HepG2 (cell line): ENCODE data around the gene FAM162A. TPM values are rescaled to one million over a fixed set of nuclear protein-coding genes. Genes with fewer than 3 reads are reported as not detected.

Experiments
- ARNT2 ChIP-seq: sonication (generic); formaldehyde crosslinking; IDR thresholded peaks from 2 replicates; pipeline ENCODE4 v1.8.0; 2022; ENCODE audit warnings: mild to moderate bottlenecking, low read depth, missing genetic modification reagents, moderate library complexity
- CC2D1A ChIP-seq: sonication (generic); formaldehyde crosslinking; IDR thresholded peaks from 2 replicates; pipeline ENCODE4 v1.8.1; 2023; ENCODE audit warnings: mild to moderate bottlenecking, missing genetic modification reagents
- ELF3 ChIP-seq: IDR thresholded peaks from 2 replicates; pipeline ENCODE4 v1.6.1; 2016; ENCODE audit warnings: missing genetic modification reagents, missing compliant biosample characterization
- GMEB1 ChIP-seq: sonication (generic); formaldehyde crosslinking; IDR thresholded peaks from 2 replicates; pipeline ENCODE4 v1.5.1; 2020; ENCODE audit warnings: missing genetic modification reagents, mild to moderate bottlenecking, borderline replicate concordance
- GPBP1L1 ChIP-seq: sonication (generic); formaldehyde crosslinking; IDR thresholded peaks from 2 replicates; pipeline ENCODE4 v1.5.0; 2020; ENCODE audit warnings: mild to moderate bottlenecking, missing genetic modification reagents
- MAFK ChIP-seq, 2 experiments: IDR thresholded peaks in 1 of 2; conservative IDR thresholded peaks in 1 of 2; 2 replicates each; pipeline ENCODE4 v1.6.1; 2011; ENCODE audit warnings: improper control_type of control experiment in 2 of 2, low read length in 2 of 2
- MZF1 ChIP-seq: sonication (generic); formaldehyde crosslinking; IDR thresholded peaks from 2 replicates; pipeline ENCODE4 v1.8.1; 2023; ENCODE audit warnings: mild to moderate bottlenecking, missing genetic modification reagents, borderline replicate concordance
- PRDM15 ChIP-seq: sonication (generic); formaldehyde crosslinking; IDR thresholded peaks from 2 replicates; pipeline ENCODE4 v1.4.0; 2020; ENCODE audit warnings: missing genetic modification reagents
- RFX5 ChIP-seq: IDR thresholded peaks from 2 replicates; pipeline ENCODE4 v1.6.1; 2011; ENCODE audit warnings: low read depth, low read length, improper control_type of control experiment
- RFXAP ChIP-seq: sonication (generic); formaldehyde crosslinking; IDR thresholded peaks from 2 replicates; pipeline ENCODE4 v1.4.0; 2020; ENCODE audit warnings: missing genetic modification reagents, borderline replicate concordance
- SALL1 ChIP-seq: sonication (generic); formaldehyde crosslinking; IDR thresholded peaks from 2 replicates; pipeline ENCODE4 v1.8.0; 2022; ENCODE audit warnings: mild to moderate bottlenecking, missing genetic modification reagents
- SUZ12 ChIP-seq: fragments of 150-350 bp; IDR thresholded peaks from 2 replicates; pipeline ENCODE4 v1.6.1; 2014; ENCODE audit warnings: low read depth, low read length
- ZIK1 ChIP-seq: sonication (generic); formaldehyde crosslinking; IDR thresholded peaks from 2 replicates; pipeline ENCODE4 v1.5.0; 2020; ENCODE audit warnings: mild to moderate bottlenecking, low read depth, missing genetic modification reagents, borderline replicate concordance
- ZMAT3 ChIP-seq: sonication (generic); formaldehyde crosslinking; conservative IDR thresholded peaks from 2 replicates; pipeline ENCODE4 v1.7.0; 2021; ENCODE audit warnings: missing genetic modification reagents
- ZNF615 ChIP-seq: sonication (generic); formaldehyde crosslinking; IDR thresholded peaks from 2 replicates; pipeline ENCODE4 v1.5.0; 2020; ENCODE audit warnings: mild to moderate bottlenecking, missing genetic modification reagents, borderline replicate concordance
- ZNF639 ChIP-seq: conservative IDR thresholded peaks from 2 replicates; pipeline ENCODE4 v1.6.1; 2018; ENCODE audit warnings: missing genetic modification reagents
- ZNF784 ChIP-seq: sonication (generic); formaldehyde crosslinking; IDR thresholded peaks from 2 replicates; pipeline ENCODE4 v1.5.1; 2020; ENCODE audit warnings: missing genetic modification reagents, mild to moderate bottlenecking, borderline replicate concordance
- polyA plus RNA-seq, 8 experiments: library from polyadenylated mRNA; depleted of rRNA in 3 of 8; stranded (reverse) in 7 of 8; unstranded in 1 of 8; fragments of >200 nt; fragmentation: Illumina TruSeq in 4 of 8; extraction: Trizol in 4 of 8; gene quantifications; 2 replicates each; pipeline versions ENCODE4 v1.2.1 to v1.2.3, GENCODE V29; 2011 to 2016; ENCODE audit warnings: low read depth in 4 of 8, missing spikeins in 1 of 8, mixed read lengths in 1 of 8; ENCODE audit not compliant: insufficient read depth in 1 of 8
- total RNA-seq, 5 experiments: library from RNA; depleted of rRNA; stranded (reverse); fragments of >200 nt; fragmentation: Illumina TruSeq; extraction: Trizol; gene quantifications; 2 replicates each; pipeline ENCODE4 v1.2.3, GENCODE V29; 2016; ENCODE audit warnings: low read depth in 1 of 5

FAM162A gene
- total and polyA plus RNA-seq, 2 of the 13 experiments (the other 11 are each of a cell fraction or from before 2014, with no cell fraction given): 115 to 155 TPM

- no peak for TF ChIP-seq ARNT2
- no peak for TF ChIP-seq SALL1
- TF ChIP-seq ZNF639: no peak
- no peak for TF ChIP-seq RFX5
- no peak for TF ChIP-seq RFXAP (CRISPR knock-in tag)
- no peak for TF ChIP-seq ZNF615 (CRISPR knock-in tag)
- TF ChIP-seq CC2D1A (CRISPR knock-in tag): no peak
- no peak for TF ChIP-seq MZF1 (CRISPR knock-in tag)
- TF ChIP-seq GMEB1 (CRISPR knock-in tag): no peak
- TF ChIP-seq PRDM15: no peak
- no peak for TF ChIP-seq SUZ12
- TF ChIP-seq MAFK (conservative IDR thresholded peaks at IDR 0.05 in 1 of 2, IDR thresholded peaks at IDR 0.05 in 1 of 2; ENCODE audit: low read length in 2 of 2): peak; percentile 67 to 68; a peak in 3 of 4 replicates
- TF ChIP-seq ZMAT3: no peak
- TF ChIP-seq ELF3 (CRISPR knock-in tag): no peak
- TF ChIP-seq ZIK1 (CRISPR knock-in tag): no peak
- no peak for TF ChIP-seq ZNF784 (CRISPR knock-in tag)
- TF ChIP-seq GPBP1L1 (CRISPR knock-in tag): no peak
Observed at GRCh38 chr3:122366379-122366749, 17.6 kb upstream of the FAM162A start (continued).
